ENCODE results near the gene PPP1R37.
"Not testable (repeated sequence)": the region's sequence is repeated elsewhere in the genome, so short reads cannot be mapped to it uniquely, and the experiment has no call there.

The PPP1R37 gene

DNA sequence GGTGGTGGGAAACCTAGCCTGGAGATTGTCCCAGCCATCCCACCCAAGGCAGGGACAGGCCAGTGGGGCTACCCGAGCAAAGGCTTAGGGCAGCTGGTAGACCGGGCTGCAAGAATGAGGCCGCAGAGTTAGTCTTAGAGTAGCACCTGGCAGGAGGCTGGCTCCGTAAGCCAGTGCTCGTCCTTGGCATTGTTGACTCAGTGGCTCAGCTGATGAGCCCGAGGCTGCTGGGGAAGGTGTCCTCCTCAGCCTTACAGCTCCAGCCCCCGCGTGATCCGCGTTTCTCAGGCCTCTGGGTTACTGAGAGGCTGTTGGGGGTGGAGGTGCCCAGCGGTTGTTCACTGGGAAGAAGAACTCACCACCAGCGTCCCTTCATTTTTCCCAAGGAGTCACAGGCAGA, 24.7 kb downstream of the PPP1R37 start:
- DNase-seq = no peak

DNA sequence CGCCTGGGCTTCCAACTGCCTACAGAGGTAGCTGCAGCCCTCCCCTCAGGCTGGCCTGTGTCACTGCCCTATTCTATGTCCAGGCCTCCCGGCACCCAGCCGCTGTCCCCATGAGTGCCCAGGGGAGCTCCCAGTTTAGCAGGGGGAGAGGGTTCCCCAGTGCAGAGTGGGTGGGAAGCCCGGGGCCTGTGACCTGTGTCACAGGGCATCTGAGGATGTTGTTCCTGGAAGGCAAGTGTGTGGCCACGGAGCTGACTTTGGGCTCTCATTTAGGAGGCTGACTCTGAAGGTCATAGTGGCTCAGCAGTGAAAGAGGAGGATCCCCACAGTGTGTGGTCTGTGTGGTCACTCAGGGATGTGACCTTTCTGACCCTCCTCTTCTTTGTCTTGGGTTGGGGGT, 25.1 kb downstream of the PPP1R37 start:
- no peak for DNase-seq

DNA sequence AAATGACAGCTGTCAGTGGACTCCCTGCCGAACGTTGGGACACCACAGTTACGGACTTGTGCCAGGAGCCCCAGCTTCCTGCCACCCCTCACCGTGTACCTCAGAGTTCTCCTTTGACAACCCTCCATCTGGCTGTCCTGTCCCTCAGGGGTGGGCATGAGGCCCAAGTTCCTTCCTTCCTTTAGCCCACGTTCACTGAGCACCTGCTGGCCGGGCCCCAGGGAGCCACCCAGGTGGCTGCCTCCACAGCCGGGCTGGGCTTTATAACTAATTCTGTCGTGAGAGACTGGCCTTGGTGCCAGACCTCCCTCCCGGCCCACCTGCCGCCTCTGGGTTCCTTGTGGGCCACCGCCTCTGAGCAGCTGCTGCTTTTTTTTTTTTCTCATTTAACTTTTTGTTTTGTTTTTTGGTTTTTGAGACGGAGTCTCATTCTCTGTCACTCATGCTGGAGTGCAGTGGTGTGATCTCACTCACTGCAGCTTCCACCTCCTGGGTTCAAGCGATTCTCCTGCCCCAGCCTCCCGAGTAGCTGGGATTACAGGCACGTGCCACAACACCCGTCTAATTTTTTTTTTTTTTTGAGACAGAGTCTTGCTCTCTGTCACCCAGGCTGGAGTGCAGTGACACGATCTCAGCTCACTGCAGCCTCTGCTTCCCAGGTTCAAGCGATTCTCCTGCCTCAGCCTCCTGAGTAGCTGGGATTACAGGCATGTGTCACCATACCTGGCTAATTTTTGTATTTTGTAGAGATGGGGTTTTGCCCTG, 25.8 kb downstream of the PPP1R37 start:
- not testable (repeated sequence) for DNase-seq

DNA sequence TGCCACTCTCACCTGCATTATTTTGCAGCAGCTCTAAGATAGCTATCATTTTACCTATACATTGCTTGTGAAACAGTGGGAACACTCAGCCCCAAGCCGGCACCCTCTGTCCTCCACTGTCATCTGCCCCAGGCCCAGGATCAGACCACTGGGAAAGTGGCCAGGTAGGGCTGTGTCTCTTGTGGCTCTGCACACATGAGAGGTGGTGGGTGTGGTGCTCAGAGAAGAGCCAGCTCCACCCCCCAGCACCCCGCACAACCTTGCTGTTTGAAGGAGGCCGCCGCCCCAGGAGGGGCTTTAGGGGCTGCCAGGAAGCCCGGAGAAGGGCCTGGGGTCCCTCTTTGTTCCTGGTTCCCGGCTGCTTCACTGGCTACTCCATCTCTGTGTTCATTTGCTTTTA, 26.6 kb downstream of the PPP1R37 start:
- no peak for DNase-seq

DNA sequence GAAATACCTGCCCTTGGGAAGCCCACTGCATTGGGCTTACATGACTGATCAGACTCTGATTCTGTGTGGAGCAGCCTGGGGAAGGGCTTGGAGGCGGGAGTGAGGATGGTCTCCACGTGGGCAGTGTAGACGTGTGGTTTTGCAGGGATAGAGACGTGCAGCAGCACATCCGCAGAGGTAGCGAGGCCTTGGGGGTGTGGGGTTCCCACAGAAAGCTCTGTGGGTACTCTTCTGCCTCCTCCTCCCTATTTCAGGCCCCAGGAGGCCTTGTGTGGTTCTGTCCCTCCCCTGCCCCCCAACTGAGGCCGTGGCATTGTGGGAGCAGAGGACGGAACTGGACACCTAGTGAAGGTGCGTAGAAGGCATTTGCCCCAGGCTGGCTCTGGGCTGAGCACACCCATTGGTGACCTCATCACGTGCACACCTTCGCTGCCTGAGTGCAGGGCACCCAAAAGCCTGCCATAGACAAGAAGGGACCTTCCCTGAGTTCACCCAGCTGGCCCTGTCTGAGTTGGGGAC, 28.9 kb downstream of the PPP1R37 start:
- no peak for DNase-seq

DNA sequence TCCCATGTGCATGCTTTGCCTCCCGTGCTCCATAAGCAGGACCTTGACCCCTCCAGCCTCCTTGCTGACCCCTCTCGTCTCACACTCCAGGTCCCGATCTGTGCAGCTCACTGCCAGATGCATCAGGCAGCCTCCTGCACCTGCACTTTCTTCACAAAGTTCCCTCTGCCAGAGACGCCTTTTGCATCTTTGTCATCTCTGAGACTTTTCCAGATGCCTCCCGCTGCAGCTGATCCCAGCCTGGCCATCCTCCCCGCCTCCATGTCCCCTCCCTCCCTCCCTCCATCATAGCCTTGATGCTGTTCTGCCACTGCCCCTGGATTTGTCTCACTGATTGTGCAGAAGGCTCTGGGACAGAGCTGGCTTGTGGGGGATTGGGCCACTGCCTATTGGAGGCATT, 29.9 kb downstream of the PPP1R37 start:
- no peak for DNase-seq

DNA sequence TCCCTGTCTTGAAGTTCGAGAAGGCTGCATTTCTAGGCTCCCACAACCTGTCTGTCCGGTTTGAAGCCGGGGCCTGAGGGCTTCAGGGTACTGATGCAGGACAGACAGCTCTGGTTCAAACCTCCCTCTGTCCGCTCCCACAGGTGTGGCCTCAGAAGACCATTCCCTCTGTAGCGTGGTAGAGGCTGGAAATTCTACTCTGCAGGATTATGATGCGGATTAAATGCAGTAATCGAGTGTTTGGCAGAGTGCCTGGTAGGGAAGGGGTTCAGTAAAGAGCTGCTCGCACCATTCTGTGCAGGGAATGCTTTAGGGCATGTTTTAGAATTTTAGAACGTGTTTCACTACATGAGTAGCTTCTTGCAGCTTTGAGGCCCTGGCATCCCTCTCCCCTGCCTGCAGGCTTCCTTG, 30.5 kb downstream of the PPP1R37 start:
- no peak for DNase-seq

DNA sequence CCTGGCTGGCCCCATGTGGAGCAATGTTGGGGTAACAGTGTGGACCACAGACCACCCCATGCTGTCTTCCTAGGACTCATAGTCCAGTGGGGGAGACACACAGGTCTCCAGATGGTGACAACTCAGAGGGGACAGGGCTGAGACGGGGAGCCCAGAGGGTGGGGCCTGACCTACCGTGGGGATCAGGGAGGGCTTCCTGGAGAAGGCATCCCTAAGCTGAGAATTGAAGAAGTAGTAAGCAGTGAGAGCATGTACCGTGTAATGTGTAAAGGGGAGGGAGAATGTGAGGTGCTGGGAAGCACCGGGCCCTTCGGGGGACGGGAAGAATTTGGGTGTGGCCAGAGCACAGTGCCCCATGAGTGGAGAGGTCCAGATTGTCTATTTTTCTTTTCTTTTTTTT, 31.0 kb downstream of the PPP1R37 start:
- no peak for DNase-seq

DNA sequence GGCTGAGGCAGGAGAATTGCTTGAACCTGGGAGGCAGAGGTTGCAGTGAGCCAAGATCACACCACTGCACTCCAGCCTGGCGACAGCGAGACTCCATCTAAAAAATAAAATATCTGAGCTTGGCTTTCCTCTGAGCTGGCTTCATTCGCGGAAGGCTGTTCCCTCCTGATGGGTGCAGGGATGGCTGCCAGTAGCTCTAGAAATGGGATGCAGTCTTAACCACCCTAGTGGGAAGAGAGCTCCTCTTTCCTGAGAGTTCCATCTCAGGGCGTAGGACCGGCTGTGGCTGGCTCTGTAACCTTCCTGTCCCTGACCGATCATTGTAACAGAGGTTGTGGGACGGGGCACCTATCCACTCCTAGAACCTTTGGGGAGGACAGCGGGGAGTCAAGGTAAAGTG, 32.4 kb downstream of the PPP1R37 start:
- DNase-seq = no peak

DNA sequence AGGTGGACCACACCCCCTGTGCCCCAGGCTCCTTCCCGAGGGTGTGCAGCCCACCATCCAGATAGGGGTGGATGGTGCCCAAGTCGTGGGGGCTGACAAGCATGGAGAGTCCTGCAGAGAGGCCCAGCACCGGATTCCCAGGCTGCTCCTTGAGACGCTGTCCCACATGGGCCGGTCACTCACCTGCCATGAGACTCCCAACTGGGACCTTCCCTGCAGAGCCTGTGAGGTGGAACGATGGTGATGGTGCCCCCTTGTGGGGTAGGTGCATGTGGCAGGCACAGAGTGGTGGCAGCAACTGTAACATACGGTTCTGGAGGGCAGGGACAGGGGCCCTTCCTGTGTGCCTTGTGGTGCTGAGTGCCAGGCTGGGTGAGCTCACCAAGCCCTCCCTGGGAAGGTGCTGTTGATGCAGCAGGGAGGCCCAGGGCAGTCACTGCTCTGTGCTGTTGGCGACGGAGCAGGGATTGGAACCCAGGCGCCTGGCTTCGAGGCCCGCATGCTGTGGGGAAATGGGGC, 33.1 kb downstream of the PPP1R37 start:
- DNase-seq = no peak

DNA sequence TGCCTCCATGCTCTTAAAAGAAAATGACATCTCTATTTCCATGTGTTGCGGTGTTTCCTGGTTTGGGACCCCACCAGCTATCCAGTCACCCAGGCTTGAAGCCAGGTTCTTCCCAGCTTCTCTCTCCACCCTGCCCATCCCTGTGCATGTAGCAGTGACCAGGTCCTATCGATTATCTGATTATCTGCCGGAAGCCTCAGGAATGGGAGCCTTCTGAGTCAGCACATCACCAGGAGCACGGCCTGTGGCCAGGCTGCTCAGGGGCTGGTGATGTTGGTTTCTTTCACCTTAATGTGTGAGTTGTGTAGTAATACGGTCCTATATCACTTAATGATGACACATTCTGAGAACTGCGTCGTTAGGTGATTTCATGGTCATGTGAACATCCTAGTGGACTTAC, 33.7 kb downstream of the PPP1R37 start:
- no peak for DNase-seq

DNA sequence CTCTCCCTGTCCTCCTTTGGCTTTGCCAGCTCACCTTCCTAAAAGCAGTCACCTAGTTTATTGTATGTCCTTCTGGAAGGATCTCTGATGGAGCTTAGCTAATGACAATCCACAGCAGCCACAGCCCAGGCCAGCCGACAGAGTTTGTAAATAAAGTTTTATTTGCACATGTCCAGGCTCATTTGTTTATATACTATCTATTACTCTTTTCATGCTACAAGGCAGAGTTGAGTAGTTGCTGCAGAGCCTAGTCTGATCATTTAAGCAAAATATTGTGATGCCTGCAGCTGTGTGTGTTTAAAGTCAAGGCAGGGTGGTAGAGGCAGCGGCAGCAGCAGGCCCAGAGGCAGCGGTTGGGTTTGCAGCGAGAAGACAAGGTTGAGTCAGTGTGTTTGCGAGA, 35.2 kb downstream of the PPP1R37 start:
- DNase-seq = no peak

DNA sequence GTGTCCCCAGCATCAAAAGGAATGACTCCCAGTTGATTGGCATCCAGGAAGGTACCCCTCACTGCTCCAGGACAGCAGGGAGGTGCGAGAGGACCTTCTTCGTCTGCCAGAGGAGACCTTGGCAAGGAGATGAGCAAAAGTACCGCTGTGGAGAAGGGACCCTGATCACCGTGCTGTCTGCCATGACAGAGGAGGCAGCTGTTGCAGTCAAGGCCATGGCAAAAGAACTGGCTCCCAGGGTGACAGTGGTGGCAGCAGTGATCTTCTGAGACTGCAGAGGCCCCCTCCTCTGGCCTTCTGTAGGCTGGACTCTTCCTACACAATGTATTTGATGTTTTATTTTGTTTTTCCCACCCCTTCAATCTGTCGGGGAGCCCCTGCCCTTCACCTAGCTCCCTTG, 35.8 kb downstream of the PPP1R37 start:
- no peak for DNase-seq

DNA sequence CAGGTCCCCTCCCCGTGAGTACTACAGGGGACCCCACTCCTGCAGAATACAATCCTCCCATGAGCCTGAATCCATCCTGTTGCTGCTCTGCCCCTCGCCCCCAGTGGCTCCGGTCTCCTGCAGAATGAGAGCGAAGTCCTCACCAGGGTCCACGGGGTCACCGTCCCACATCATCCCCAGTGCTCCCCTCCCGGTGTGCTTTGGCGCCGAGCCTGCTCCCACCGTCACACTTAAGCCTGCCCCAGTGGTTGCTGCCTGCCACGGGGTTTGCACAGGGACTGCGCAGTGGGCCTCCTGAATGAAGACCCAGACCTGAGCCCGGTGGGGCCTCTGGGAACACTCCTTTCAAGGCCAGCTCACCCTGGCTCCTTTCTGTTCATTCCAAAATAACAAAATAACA, 37.3 kb downstream of the PPP1R37 start:
- no peak for DNase-seq

DNA sequence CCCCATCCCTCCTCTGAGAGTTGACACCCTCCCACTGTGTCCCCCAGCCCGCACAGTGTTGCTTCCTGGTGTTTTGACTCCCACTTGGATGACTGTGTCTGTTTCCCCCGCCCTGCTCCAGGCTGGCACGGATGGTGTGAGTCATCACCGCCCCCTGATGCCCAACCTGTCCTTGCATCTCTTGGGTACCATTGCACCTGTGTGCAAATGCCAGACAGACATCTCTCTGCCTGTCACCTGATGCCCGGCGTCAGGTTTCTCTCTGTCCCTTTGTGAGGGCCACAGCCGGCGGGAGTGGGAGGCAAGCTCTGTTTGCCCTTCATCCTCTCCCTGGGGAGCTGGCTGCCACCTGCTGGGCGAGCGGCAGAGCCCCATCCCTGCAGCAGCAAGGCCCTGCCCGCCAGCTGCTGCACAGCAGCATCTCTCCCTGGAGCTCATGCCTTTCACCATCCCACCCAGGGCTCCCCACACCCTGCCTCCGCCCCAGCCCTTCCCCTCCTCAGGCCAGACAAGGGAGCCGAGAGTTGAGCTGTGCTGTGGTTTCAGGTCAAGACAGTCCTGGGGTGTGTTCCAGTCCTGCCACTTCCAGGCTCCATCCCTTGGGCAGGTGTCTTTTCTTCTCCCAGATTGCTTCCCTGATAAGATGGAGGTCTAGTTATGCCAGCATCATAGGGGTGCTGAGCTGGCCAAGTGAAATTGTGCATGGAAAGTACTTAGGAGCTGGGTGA, 38.1 kb downstream of the PPP1R37 start:
- DNase-seq = peak; percentile 95

DNA sequence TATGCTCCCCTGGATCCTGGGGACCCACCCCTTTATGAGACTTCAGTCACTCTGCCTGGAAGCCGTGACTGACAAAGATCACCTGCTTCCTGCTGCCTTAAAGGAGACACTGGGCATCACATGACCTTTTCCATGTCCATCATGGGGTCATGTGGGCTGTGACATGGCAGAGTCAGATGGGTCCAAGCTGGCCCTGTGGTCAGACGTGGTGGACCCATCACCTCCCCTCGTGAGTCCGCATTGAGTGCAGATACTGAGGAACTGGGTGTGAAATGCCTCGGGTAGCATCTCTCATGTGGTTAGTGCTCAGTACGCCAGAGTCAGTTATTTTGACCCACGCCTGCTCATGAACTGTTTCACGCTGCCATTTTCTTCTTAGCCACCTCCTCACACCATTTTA, 40.7 kb downstream of the PPP1R37 start:
- no peak for DNase-seq

DNA sequence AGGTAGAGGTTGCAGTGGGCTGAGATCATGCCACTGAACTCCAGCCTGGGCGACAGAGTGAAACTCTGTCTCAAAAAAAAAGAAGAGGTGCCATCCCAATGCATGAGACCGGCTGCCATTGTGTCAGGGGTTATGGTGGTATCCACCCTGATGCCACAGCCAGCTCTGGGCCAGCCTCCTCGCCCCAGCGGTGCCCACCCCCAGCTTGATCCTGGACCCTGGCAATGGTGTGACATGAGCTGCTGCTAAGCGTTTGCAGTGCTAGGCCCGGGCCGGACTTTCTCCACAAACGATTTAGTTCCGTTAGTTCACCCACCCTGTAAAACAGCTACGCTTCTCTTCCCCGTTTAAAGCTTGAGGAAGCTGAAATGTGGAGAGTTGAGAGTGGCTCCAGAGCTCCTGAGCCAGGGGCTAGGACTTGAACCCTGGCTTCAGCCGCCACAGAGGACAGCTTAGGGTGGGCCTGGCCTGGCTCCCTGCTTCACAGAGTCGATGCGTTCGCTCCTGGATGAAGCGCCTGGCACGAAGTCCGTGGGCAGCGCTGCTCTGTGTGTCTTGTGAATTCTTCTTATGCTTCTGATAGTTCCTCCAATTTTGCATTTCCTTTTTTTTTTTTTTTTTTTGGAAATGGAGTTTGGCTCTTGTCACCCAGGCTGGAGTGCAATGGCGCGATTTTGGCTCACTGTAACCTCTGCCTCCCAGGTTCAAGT, 42.4 kb downstream of the PPP1R37 start:
- DNase-seq = no peak

DNA sequence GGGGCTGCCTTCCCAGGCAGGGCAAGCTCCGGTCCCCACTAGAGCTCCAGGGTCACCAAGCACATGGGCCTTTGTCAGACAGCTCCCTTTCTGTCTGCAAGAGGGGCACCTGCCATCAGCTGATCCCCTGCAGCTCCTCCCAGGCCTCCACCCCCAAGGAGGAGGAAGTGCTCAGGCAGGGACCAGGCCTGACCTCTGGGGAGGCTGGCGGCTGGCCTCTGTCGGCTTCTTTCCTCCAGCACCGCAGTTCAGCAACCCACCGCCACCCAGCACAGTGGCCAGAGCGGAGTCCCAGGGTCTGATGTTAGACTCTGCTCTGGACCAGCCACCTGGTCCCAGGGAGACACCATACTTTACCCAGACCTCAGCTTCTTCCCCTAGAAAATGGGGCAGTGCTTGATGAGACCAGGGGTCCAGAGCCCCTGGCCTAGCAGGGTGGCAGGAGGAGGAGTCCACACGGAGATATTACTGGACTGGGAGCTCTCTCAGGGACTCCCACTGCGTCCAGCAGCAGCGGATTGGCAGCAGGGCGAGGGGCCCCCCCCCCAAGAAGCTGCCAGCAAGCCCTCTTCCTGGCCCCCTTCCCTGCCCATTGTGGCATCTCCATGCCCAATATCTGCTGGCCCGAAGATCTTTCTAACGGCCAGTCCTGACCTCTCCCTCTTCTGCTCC, 43.7 kb downstream of the PPP1R37 start:
- no peak for DNase-seq

DNA sequence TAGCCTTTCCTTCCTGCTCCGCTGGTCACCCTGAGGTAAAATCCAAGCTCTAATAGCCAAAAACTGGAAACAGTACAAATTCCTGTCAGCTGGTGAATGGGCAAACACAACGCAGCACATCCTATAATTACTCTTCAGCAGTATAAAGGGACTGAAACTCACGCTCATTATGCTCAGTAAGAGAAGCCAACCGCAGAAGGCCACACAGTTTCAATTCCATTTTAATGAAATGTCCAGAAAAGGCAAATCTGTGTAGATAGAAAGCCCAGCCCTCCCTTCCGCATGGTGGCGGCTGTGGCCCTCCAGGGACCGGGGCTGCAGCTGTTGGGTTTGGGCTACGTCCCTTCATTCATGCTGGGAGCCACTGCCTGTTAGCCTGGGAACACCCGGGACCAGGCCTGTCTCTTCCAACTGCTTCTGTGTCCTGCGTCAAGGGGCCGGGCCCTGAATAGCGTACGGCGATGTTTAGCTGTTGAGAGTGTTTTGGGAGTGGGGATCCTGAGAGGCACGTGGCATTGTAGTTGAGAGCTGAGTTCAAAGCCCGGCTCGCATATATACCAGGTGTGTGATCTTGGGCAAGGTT, 44.3 kb downstream of the PPP1R37 start:
- DNase-seq = no peak

DNA sequence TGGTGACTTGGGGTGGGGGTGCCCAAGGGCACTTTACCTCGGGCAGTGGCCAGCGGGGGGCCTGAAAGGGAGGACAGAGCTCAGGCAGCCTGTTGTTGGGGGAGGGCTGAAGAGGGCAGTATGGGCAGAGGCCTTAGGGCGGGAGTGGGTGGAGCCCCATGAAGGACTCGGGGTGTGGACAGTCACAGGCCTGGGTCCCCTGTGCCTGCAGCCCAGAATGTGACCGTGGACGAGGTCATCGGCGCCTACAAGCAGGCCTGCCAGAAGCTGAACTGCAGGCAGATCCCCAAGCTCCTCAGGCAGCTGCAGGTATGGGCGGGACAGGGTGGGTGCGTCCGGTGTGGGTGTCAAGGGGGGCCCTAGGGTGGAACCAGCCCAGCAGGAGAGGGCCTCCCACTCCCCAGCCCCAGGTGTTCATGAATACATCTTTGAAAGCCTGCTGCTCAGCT, 45.3 kb downstream of the PPP1R37 start:
- no peak for DNase-seq

DNA sequence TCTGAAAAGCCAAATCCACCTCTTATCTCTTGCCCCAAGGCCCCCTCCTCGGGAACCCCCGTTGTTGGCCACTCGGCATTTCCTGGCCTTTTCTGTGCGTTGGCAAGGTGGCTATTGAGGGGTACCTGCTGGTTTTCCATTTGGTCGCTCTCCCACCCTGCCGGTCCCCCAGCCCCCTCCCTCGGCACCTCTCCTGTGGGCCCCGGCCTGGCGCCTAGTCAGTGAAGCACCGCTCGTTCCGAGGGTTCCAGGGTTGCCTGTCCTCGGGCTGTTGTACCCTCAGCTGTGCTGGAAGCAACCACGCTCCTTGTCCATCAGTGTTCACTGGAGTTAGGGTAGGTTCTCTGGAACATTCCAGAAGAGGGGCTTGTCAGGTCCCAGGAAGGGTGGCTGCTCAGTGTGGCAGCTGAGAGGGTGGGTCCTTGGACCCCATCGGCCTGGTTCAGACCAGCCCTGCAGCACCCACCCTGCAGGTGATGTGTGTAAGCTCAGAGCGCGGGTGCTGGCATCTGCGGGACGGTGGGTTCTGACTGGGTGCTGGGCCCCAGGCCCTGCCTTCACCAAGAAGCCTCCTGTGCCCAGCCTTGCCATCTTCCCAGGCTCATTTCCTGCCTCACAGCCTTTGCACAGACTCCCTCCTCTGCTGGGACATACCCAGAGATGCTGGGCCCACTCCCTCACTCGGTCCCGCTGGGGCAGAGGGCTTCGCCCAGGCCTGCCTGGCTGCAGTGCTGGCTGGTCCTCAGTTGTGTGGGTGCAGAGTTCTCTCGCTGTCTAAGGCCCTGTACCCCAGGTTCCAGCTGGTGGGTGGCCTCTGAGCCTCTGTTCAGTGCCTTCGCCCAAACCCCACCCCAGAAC, 46.5 kb downstream of the PPP1R37 start:
- no peak for DNase-seq

DNA sequence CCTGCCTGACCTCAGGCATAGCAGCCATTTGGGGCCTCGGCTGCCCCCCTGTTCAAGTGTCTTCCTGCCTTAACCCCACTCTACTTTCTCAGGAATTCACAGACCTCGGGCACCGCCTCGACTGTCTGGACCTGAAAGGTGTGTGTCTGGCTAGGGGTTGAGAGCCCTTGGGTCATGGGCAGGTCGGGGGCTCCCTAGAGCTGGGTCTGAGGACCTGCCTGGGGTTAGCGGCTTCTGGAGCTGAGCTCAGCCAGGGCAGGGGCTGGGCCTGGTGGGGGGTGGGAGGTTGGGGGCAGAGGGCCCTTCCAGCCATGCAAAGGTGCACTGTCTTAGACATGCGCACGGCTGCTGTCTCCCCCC, 47.1 kb downstream of the PPP1R37 start:
- DNase-seq = no peak

All from NCI-H1436 treated with DMSO at 0.1 percent for 48 hours (cell line).